GM19193 (cell line): ENCODE data around the gene GOT2.

Experiments used
- POLR2A ChIP-seq: IDR thresholded peaks from 4 replicates; pipeline ENCODE4 v1.6.1; 2011; ENCODE audit not compliant: insufficient read depth, insufficient read length; ENCODE audit errors: extremely low read depth

Gene GOT2

DNA sequence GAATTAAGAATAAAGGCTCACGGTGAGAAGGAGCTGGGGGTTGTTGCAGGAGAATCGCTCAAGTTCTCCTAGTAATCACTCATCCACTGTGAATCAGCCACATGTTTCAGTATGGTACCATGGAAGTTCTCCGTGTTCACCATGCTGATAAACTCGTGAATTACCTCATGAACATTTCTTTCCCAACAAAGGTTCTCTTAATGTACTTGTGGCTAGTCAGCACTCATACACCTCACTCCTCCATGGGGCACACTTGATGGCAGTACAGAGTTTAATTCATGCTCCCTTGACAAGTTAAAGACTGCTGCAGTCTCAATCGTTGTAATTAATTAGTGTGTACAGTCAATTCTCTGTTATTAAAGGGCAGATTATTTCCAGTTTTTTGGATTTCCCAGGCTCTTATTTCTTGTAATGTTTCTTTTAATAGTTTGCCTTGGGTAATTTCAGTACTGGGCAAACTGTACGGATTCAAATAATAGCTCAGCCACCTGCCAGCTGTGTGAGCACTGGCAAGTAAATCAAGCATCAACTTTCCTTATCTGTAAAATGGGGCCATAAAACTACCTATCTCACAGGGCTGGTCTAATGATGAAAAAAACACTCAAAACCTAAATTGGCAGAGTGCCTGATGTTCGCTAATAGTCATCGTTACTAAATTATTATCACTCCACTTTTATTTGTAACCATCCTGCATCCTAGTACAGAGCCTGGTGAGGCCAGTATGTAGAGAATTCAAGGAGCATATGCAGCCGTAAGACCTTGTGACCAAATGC is 6.1 kb downstream of the GOT2 start:
- no peak for TF ChIP-seq POLR2A

DNA sequence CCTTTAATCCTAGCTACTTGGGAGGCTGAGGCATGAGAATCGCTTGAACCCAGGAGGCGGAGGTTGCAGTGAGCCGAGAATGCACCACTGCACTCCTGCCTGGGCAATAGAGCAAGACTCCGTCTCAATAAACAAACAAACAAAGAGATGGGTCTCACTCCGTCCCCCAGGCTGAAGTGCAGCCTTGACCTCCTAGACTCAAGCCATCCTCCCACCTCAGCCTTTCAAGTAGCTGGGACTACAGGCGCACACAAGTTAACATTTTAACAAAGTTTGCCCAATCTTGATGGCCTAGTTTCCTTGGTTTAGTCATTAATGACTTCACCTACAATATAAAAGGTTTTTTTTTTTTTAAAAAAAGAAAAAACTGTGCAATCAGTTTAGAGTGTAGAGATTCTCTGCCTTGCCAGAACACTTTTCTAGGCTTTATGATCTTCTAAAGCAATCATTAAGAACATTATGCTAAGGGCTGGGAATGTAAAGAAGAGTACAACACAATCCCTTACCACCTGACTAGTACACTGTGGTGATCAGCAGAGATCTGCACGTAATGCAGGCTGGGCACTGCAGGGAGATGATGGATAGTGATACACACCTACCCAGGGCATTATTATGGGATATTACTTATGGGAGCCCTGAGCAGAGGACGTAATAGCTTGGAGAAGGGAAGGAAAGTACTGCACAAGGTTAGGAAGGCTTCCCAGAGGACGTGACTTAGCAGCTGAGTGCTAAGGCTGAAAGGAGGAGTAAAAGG is 6.9 kb downstream of the GOT2 start:
- no peak for TF ChIP-seq POLR2A

DNA sequence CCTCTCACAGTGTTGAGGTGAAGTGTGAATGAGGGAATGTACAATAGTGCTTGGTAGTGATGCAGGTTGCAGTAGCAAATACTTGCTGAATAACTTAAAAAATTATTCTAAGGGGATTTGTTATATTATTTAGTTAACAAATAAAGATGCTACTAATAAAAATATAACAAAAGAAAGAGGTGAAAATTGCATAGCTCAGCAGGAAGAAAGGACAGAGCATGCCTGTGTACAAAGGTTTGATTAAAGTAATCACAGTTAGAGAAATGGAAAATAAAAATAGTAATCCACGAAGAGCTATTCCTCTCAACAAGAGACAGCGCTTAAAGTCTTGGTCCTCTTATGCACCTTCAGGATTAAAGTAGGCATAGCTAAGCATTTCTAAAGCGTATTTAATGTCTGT is 11.0 kb downstream of the GOT2 start:
- no peak for TF ChIP-seq POLR2A

DNA sequence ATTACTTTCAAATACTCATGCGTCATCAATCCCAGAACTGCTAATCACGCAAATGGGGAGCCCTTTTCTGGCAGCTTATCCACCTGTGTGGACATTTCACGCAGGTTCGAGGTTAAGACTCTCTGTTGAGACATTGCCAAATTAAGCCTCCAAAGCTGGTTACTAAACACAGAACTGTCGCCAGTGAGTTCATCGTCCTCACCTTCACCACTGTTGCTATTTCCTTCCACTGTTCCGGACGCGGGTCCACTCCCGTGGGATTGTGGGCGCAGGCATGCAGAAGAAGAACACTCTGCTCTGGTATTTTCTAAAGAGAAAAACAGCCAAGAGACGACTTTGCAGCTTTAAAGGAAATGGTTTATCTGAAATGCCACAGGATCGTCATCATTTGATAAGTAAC is 16.1 kb downstream of the GOT2 start:
- TF ChIP-seq POLR2A = no peak

DNA sequence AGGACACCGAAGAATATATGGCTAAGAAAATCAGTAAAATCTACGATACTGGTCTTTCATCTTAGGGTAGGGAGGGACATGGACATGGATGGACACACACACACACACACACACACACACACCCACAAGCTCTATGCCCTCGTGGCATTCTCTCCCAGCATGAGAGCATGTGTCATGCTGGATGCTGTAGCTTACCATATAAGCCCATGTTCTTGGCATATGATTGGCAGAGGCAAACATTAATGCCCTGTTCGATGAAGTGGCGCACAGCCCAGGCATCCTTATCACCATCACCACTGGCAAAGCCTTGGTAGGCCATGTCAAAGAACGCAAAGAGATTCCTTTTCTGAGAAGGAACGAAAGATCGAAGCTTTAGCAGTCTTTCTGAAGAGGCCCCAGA is 17.6 kb downstream of the GOT2 start:
- no peak for TF ChIP-seq POLR2A

DNA sequence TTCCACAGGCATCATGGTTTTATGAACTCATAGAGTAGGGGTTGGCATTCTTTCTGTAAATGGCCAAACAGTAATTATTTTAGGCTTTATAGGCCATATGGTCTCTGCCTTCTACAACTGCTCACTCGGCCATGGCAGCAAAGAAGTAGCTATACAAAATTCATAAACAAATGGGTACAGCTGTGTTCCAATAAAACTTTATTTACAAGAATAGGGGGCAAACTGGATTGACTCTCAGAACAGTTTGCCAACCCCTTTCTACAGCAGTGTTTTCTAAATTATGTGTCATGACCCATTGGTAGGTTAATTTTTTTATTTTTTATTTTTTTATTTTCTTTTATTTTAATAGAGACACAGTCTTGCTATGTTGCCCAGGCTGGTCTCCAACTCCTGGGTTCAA is 20.4 kb downstream of the GOT2 start:
- no peak for TF ChIP-seq POLR2A

DNA sequence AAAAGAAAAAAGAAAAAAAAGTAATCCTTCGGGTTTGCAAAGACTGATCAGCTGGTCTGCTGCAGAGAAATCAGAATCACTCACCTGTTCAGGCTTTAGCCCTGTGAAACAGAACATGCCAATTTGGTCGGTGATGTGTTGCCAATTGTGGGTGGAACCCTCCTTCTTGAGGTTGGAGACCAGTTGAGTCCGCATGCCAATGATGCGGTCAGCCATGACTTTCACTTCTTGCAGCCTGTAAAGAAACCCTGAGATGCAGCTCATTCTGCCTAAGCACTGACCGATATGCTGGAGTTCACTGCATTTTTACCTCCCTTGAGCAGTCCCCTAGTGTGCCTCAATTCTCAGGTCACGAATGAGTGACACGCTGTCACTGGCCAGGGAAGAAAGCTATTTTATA is 24.8 kb downstream of the GOT2 start:
- no peak for TF ChIP-seq POLR2A

DNA sequence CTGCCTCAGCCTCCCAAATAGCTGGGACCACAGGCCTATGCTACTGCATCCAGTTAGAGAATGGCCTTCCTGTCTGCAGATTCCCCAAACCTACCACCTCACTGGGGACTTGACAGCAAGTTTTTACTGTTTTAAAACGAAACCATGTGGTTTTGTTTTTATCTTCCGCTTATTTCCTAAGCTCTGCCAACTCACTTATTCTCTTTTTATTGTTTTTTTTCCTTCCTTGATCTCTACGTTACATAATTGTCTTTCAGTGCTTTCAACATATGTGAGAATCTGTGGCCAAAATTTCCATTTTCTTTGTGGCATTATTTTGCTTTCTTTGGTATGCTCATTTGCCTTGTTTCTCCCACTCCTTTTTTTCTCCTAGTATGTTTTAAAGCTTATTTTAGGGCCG is 35.0 kb downstream of the GOT2 start:
- no peak for TF ChIP-seq POLR2A

DNA sequence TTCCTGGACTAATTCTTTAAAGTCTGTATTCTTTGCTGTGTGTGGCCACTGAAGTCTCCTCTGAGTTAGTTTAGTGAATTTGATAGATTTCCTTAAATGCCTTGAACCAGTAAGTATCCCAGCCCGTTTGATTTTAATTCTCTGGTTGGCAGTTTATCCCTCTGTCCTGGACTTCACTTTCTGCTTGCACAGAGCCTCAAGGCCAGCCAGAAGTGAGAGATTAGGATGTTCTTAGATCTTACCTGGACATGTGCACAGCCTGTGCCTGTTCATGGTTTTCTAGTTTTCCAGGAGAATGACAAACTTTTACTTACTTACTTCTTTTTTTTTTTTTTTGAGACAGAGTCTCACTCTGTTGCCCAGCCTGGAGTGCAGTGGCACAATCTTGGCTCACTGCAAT is 38.7 kb downstream of the GOT2 start:
- TF ChIP-seq POLR2A = no peak

DNA sequence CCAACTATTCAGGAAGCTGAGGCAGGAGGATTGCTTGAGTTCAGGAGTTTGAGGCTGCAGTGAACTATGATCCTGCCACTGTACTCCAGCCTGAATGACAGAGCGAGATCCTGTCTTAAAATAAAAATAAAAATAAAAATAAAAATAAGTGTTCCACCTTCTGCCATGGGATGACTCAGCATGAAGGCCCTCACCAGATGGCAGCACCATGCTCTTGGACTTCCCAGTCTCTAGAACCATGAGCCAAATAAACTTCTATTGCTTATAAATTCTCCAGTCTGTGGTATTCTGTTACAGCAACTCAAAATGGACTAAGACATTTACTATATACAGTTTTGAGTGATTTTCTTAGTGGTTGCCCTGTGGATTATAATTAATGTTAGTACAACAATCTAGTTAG is 41.7 kb downstream of the GOT2 start:
- no peak for TF ChIP-seq POLR2A

DNA sequence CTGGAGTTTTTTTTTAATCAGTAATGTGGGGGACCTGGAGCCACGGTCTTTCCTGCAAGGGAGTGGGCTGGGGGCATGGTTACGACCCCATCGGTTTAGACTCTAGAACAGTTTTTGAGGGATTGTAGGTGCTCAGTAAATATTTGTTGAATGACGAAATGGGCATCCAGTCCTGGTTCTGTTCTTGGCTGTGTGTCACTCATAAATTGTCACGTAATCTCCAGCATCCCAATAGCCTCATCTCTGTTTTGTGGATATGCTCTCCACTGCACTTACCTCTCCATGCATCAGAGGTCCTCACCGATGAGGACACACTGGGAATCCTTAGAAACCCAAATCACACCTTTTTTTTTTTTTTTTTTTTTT is 49.0 kb downstream of the GOT2 start:
- TF ChIP-seq POLR2A = no peak

DNA sequence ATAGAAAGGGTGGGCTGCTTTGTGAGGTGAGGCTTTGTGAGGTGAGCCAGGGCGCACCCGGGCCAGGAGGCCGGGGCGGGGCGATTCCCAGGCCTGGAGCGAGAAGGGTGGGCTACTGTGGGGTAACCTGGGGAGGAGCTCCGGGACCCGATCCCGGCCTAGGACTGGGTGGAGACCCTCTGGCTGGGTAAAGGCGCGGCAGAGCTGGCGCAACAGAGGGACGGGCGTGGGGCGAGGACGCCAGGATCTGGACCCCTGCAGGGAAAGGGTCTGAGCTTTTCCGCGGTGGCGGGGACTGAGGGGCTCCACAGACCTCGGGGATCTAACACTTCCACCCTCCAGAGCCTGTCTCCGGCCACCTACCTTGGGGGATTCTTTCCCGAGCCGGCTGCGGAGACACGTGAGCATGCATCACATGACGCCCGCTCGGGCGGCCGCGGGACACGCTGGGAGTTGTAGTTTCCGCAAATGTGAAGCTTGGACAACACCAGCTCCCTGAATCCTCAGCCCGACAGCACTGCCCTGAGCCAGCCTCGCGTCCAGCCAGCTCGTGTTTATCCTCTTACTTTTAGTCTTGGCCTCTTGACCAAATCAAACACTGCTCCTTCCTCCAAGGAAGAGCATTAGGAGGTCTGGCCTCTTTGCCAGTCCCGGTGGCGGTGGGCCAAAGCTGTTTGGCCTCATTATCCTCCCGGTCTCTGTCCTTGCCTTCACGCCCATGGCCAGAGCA is 49.6 kb downstream of the GOT2 start, which contains the start of gene SLC38A7:
Gene SLC38A7 (minus strand): TSS at position 417 of the 730 bp plus-strand sequence. CDS start 4,644 bp downstream, outside the sequence.
- TF ChIP-seq POLR2A = peak; percentile 54

DNA sequence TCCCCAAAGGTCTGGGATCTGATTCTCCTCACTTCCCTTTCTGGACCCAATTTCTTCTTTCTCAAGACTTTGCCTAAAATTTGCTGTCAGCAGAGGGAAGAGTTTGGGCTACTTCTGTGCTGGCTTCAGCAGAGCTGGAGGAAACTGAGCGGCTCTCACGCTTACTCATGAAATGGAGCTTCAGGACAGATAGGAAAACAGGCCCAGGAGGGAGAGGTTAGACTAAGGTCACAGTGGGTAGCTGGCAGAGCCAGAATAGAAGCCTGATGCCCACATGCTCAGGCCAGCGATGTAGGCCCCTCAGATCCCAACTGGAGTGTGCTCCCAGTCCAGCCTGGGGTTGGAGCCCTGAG is 50.1 kb downstream of the GOT2 start:
- TF ChIP-seq POLR2A = no peak

DNA sequence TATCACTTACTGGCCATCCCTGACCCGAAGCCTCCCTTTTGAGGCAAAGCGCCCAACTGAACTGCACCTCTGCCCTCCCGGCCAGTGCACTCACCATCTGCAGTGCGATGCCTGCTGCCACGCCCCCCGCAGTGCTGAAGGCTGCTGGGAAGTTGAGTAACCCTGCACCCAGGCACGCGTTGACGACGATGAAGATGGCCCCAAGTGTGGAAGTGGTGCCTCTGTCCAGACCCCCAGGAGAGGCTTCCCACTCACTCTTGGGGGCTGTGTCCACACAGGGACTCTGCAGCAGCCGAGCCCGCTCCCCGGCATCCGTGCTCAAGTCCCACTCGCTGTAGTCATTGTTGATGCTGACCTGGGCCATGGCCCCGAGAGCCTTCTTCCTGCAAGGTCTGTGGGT is 54.4 kb downstream of the GOT2 start:
- TF ChIP-seq POLR2A = no peak

DNA sequence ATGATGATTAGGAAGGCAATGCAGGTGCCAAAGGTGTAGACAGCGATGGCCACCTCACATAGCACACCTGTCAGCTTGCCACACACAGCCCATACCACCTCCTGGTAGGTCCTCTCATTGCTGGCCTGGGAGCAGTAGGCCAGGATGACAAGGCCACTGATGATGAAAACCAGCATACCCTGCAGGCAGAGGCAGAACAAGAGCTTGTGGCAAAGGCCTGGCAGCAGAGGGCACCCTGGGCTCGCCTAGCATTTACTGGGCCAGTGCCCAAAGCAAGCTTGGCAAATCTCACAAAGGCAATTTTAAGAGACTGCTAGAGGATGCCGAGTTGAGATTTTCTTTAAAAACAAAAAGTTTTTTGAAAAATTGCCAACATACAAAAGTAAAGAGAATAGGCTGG is 55.4 kb downstream of the GOT2 start:
- no peak for TF ChIP-seq POLR2A

DNA sequence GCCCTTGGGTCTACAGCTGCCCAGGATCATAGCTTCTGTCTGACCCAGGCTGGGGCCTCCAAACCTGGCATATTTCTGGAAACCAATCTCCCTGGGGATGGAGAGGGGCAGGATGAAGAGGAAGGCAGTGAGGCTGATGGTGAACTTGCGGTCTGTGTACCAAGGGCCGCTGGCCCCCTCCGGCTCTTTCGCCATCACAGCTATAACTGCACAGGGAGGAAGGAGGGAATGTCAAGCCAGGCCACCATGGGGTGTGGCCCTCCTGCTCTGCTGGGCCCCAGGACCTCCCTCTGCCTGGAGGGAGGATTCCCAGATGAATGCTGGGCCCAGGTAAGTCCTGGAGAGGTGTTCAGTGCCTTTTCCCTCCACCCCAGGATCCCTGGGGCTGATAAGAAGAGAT is 55.8 kb downstream of the GOT2 start:
- TF ChIP-seq POLR2A = no peak

DNA sequence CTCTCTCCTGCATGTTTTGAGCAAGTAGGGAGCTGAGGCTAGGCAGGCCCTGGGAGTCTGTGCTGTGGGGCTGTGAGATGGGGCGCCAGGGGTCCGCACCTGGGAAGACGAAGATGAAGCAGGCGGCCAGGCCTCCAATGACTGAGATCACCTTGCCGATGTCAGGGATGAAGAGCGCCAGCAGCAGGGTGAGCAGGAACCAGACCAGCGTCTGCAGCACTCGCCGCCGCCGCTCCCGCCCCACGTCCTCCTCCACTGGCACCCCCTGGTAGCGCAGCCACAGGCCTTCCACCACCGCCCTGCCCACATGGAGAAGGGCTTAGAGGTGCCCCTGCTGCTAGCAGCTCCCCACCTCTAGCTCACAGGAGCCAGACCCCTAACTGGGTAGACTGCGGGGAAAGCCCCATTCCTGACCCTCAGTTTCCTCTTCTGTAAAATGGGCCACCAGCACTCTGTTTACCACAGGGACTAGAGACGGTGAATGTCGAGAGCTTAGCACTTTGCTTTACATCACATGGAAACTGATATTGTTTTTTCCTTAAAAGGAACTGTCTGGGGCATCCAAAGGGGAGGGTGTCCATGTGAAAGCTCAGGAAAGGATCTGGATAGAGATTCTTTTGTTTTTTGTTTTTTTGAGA is 63.1 kb downstream of the GOT2 start:
- no peak for TF ChIP-seq POLR2A
